Nephron (organoid): ENCODE results near the gene BDH1.

ENCODE experiments used
- H3K27ac Mint-ChIP-seq, 3 experiments: 2 replicates each; pipeline ENCODE4 v1.8.0; 2020; ENCODE audit warnings: mixed read lengths in 3 of 3, mild to moderate bottlenecking in 2 of 3, moderate library complexity in 1 of 3
- H3K27me3 Mint-ChIP-seq: 2 replicates; pipeline ENCODE4 v1.8.0; 2021; ENCODE audit warnings: low read depth, mild to moderate bottlenecking, moderate library complexity, mixed read lengths
- H3K36me3 Mint-ChIP-seq: 2 replicates; pipeline ENCODE4 v1.8.0; 2020; ENCODE audit warnings: low read depth, mixed read lengths
- H3K4me1 Mint-ChIP-seq: 2 replicates; pipeline ENCODE4 v1.8.0; 2020; ENCODE audit warnings: mixed read lengths
- H3K4me3 Mint-ChIP-seq, 3 experiments: 2 replicates each; pipeline ENCODE4 v1.8.0; 2020; ENCODE audit warnings: mild to moderate bottlenecking in 3 of 3, mixed read lengths in 3 of 3, moderate library complexity in 2 of 3
- H3K9me3 Mint-ChIP-seq: 2 replicates; pipeline ENCODE4 v1.8.0; 2020; ENCODE audit warnings: mixed read lengths
- CTCF ChIP-seq, 3 experiments: fragments of 200-600 bp; sonication (generic); IDR thresholded peaks; one replicate each; pipeline ENCODE4 v1.5.0; 2021; ENCODE audit warnings: antibody characterized with exemption in 3 of 3; ENCODE audit not compliant: unreplicated experiment in 3 of 3

Gene BDH1

DNA sequence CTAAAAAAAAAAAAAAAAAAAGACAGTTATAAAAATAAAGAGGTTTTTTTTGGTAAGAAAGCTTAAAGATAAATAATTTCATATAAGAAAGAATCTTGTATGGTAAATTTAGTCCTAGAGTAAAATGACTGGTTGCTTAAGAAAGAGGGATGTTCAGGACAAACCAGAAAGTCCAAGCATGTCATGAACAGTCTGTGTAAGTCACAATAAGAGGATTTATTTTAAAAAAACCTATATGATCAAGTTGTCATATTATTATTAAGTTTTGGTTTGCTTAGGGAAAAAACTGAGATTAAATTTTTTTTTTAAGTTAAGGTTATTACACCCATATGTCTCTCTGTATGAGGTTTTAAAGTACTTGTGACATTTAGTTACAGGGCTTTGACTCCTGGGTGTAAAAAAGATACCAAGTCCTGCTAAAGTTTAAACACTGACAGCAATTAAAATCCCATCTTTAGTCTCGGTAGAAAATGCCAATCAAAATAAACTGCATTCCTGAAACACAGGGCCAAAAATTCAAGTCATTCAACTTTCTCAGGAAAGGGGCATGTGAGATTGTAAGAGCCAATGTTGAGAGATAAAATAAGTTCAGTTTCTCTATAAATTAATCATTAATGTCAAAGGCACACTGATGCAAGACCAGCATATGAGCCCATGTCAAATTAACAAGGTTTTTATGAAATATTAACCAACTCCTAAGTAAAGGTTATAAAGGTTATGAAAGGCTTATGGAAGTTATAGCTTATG is 8.5 kb upstream of the BDH1 start:
- Mint-ChIP-seq H3K4me1 (no peaks in the 10 kb centered on the region), H3K27ac (no peak overlapping the region)

GRCh38 chr3:197562398-197563251 is 6.9 kb upstream of the BDH1 start:
- H3K27ac Mint-ChIP-seq, result peak overlapping the region in 1 of 3 experiments; percentile 46
- H3K27me3 Mint-ChIP-seq, result peaks cover 32% of the 10 kb centered on the region
- no peak for TF ChIP-seq CTCF (IDR thresholded peaks at IDR 0.05; ENCODE audit: unreplicated experiment in 3 of 3)
- H3K36me3 Mint-ChIP-seq, result peaks cover 6% of the 10 kb centered on the region
- H3K4me1 Mint-ChIP-seq, result no peaks in the 10 kb centered on the region
- H3K4me3 Mint-ChIP-seq, result no peak overlapping the region
- peaks cover 29% of the 10 kb centered on the region for H3K9me3 Mint-ChIP-seq

More for the DNA sequence above, 8.5 kb upstream of the BDH1 start:
- Mint-ChIP-seq H3K4me3 (no peak overlapping the region), H3K36me3 (peaks cover 6% of the 10 kb centered on the region), H3K9me3 (peaks cover 31% of the 10 kb centered on the region), H3K27me3 (peaks cover 18% of the 10 kb centered on the region)
- TF ChIP-seq CTCF (IDR thresholded peaks at IDR 0.05; ENCODE audit: unreplicated experiment in 3 of 3), result no peak

- Mint-ChIP-seq H3K27ac (peak overlapping the region in 1 of 3 experiments; percentile 46), H3K9me3 (peaks cover 24% of the 10 kb centered on the region), H3K4me3 (no peak overlapping the region), H3K36me3 (peaks cover 6% of the 10 kb centered on the region), H3K27me3 (peaks cover 34% of the 10 kb centered on the region), H3K4me1 (no peaks in the 10 kb centered on the region)
- no peak for TF ChIP-seq CTCF (IDR thresholded peaks at IDR 0.05; ENCODE audit: unreplicated experiment in 3 of 3)
These were observed 6.2 kb upstream of the BDH1 start for GRCh38 chr3:197561926-197562325.

DNA sequence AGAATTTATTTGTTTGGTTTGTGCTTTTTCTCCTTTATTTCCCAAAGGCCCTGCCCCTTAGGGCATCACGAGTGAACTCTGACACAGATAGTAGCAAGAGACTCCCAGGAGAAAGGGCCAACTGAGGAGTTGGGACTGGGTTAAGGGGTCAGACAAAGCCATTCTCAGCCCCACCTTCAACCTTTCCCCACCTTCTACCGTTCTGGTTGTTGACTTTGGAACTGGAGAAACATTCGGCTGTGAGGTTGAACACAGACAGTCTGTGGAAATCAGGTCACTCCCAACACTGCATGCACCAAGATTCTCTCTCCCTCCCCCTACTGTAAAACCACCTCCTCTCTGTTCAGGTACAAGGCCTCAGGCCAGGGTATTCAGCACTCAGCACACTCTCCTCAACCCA is 3.9 kb upstream of the BDH1 start:
- Mint-ChIP-seq H3K9me3 (peaks cover 18% of the 10 kb centered on the region), H3K4me3 (no peak overlapping the region), H3K4me1 (no peaks in the 10 kb centered on the region), H3K36me3 (peaks cover 6% of the 10 kb centered on the region), H3K27me3 (peaks cover 42% of the 10 kb centered on the region), H3K27ac (no peak overlapping the region)
- no peak for TF ChIP-seq CTCF (IDR thresholded peaks at IDR 0.05; ENCODE audit: unreplicated experiment in 3 of 3)

DNA sequence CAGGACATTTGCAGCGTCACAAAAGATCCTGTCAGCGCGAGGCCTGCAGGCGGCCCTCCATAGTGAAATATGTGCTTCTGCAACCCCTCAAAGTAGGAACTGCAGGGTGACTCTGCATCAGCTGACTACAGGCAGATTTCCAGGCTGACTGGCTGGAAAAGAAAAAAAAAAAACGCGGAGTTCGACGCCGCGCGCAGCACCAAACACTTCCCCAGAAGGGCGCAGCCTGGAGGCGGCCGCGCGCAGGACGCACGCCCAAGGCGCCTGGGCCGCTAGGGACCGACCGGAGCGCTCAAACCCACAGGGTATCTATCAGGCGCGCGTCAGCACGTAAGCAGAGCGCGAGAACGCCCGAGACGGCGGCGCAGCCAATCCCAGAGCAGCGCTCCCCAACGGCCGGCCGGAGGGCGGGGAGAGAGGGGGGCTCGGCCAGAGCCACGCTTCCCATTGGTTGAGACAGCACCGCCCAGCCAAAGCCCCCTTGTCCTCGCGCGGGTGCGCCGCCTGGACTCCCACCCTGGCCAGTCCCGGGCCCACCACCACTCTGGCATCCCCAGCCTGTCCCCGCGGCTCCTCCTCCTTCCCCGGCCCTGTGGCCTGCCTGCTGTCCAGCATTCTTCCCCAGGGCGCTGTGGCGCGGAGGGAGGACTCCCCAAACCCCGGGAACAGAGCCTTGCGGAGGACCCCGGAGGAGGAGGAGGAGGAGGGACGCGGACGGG is 1.0 kb downstream of the BDH1 start:
- Mint-ChIP-seq H3K27ac (peak overlapping the region; percentile 73 to 86 (median 81)), H3K4me3 (peak overlapping the region; percentile 84 to 91 (median 87)), H3K27me3 (peaks cover 33% of the 10 kb centered on the region), H3K36me3 (no peaks in the 10 kb centered on the region), H3K4me1 (peaks cover 6% of the 10 kb centered on the region), H3K9me3 (no peaks in the 10 kb centered on the region)
- TF ChIP-seq CTCF (IDR thresholded peaks at IDR 0.05; ENCODE audit: unreplicated experiment in 3 of 3), result peak; percentile 59 to 67 (median 60)
